K562 (cell line): ENCODE data around the gene ZNF831. TPM values are rescaled to one million over a fixed set of nuclear protein-coding genes. Genes with fewer than 3 reads are reported as not detected.

Experiments used
- ATAC-seq: fragments of 200-7000 bp; cut with Tn5 transposase; 3 replicates; pipeline ENCODE4 v1.9.1; 2020; ENCODE audit warnings: moderate library complexity
- BruUV-seq: library from RNA; stranded (reverse); fragments of 400-500 nt; replicated peaks from 2 replicates; lab custom pipeline; 2021; lab: Mats Ljungman, UMichigan
- CTCF ChIA-PET: fragments of 300-600 bp; formaldehyde crosslinking; extraction: SDS; loops from one replicate; lab custom pipeline; 2021; ENCODE audit warnings: low intra/inter-chr PET ratio; lab: Yijun Ruan, JAX
- POLR2A ChIA-PET: fragments of 300-600, 350-650 bp; sonication (Branson Sonifier 250); formaldehyde crosslinking; extraction: SDS; loops from one replicate; lab custom pipeline; 2021; ENCODE audit warnings: antibody characterized with exemption, inconsistent platforms; lab: Yijun Ruan, JAX
- DNase-seq, 4 experiments: peaks; one replicate each; pipeline versions ENCODE4 v3.0.0 to v3.0.0-alpha.2; 2011 to 2018; ENCODE audit warnings: low spot score in 3 of 4, mixed read lengths in 3 of 4; ENCODE audit errors: extremely low read depth in 1 of 4
- FAIRE-seq: peaks from 2 replicates; lab custom pipeline; 2011; peaks lifted over from hg19 to GRCh38; lab: Jason Lieb, UNC
- H2AFZ ChIP-seq: 2 replicates; pipeline ENCODE4 v1.6.0; 2011; ENCODE audit warnings: low read depth, low read length, control low read depth, inconsistent platforms
- H3K27ac ChIP-seq: fragments of 200-600 bp; 3 replicates; pipeline ENCODE4 v1.8.0; 2011; ENCODE audit warnings: low read depth, mild to moderate bottlenecking, control low read depth, inconsistent platforms, low read length, moderate library complexity, mixed read lengths; ENCODE audit errors: extremely low read depth
- H3K27me3 ChIP-seq, 2 experiments: fragments of 300-600 bp in 1 of 2; 2 replicates in 1 of 2; 3 replicates in 1 of 2; pipeline versions ENCODE4 v1.6.0 to v1.8.0; 2011; ENCODE audit warnings: inconsistent platforms in 2 of 2, low read length in 2 of 2, mild to moderate bottlenecking in 1 of 2, mixed read lengths in 1 of 2, moderate library complexity in 1 of 2; ENCODE audit not compliant: control insufficient read depth in 2 of 2, insufficient read depth in 2 of 2
- H3K36me3 ChIP-seq: fragments of 300-600 bp; 3 replicates; pipeline ENCODE4 v1.8.0; 2011; ENCODE audit warnings: mild to moderate bottlenecking, low read length, inconsistent platforms; ENCODE audit not compliant: control insufficient read depth, insufficient read depth
- H3K4me1 ChIP-seq, 2 experiments: fragments of 200-600 bp in 1 of 2; replicated peaks in 1 of 2; 2 replicates in 1 of 2; 3 replicates in 1 of 2; pipeline versions ENCODE4 v1.5.1 to v1.8.0; 2011; ENCODE audit warnings: inconsistent platforms in 2 of 2, low read length in 2 of 2, mild to moderate bottlenecking in 1 of 2, mixed read lengths in 1 of 2, moderate library complexity in 1 of 2; ENCODE audit not compliant: control insufficient read depth in 2 of 2, insufficient read depth in 2 of 2
- H3K4me2 ChIP-seq: 2 replicates; pipeline ENCODE4 v1.6.1; 2011; ENCODE audit warnings: low read length, control low read depth, inconsistent platforms, mixed read lengths; ENCODE audit not compliant: insufficient read depth
- H3K4me3 ChIP-seq: fragments of 200-600 bp; sonication (generic), shearing (Covaris generic); 2 replicates; pipeline ENCODE4 v1.5.1; 2016; ENCODE audit warnings: control low read depth, inconsistent platforms
- H3K79me2 ChIP-seq: fragments of 200-600 bp; 3 replicates; pipeline ENCODE4 v1.8.0; 2011; ENCODE audit warnings: low read length, inconsistent platforms; ENCODE audit not compliant: control insufficient read depth, insufficient read depth
- H3K9ac ChIP-seq, 2 experiments: 2 replicates each; pipeline versions ENCODE4 v1.6.0 to v1.6.1; 2011; ENCODE audit warnings: low read depth in 2 of 2, low read length in 2 of 2, control low read depth in 1 of 2, inconsistent platforms in 1 of 2, mild to moderate bottlenecking in 1 of 2, mixed read lengths in 1 of 2; ENCODE audit not compliant: insufficient read depth in 1 of 2
- H3K9me1 ChIP-seq: one replicate; pipeline ENCODE4 v1.6.0; 2011; ENCODE audit warnings: inconsistent platforms, mild to moderate bottlenecking, low read length, moderate library complexity; ENCODE audit not compliant: control insufficient read depth, insufficient read depth
- H3K9me3 ChIP-seq: replicated peaks from 2 replicates; pipeline ENCODE4 v1.5.1; 2011; ENCODE audit warnings: low read depth, low read length, inconsistent platforms; ENCODE audit not compliant: control insufficient read depth, insufficient read depth
- H4K20me1 ChIP-seq: replicated peaks from 2 replicates; pipeline ENCODE4 v1.6.1; 2011; ENCODE audit warnings: low read length, inconsistent platforms, mixed read lengths; ENCODE audit not compliant: control insufficient read depth, insufficient read depth
- CTCF ChIP-seq, 3 experiments: IDR thresholded peaks in 2 of 3; conservative IDR thresholded peaks in 1 of 3; 2 replicates each; pipeline ENCODE4 v1.5.1; 2011 to 2012; ENCODE audit warnings: low read length in 3 of 3, mild to moderate bottlenecking in 3 of 3, control low read depth in 2 of 3, improper control_type of control experiment in 1 of 3, inconsistent platforms in 1 of 3, low read depth in 1 of 3, mixed read lengths in 1 of 3, moderate library complexity in 1 of 3; ENCODE audit not compliant: insufficient read depth in 2 of 3
- KDM4B ChIP-seq, 2 experiments: fragments of 450-650 bp in 1 of 2; sonication (generic) in 1 of 2; IDR thresholded peaks; 2 replicates each; pipeline ENCODE4 v1.6.1; 2016 to 2017; ENCODE audit warnings: borderline replicate concordance in 2 of 2, antibody characterized with exemption in 1 of 2, low read depth in 1 of 2, mild to moderate bottlenecking in 1 of 2
- RAD21 ChIP-seq, 2 experiments: fragments of 250-450 bp in 1 of 2; fragments of 450-650 bp in 1 of 2; sonication (Bioruptor Pico) in 1 of 2; formaldehyde crosslinking in 1 of 2; IDR thresholded peaks in 1 of 2; conservative IDR thresholded peaks in 1 of 2; 2 replicates each; pipeline versions ENCODE4 v1.4.0 to v1.8.0; 2020 to 2022; ENCODE audit warnings: mild to moderate bottlenecking in 2 of 2, moderate library complexity in 1 of 2
- TRIM28 ChIP-seq: fragments of 450-650 bp; IDR thresholded peaks from 2 replicates; pipeline ENCODE4 v1.6.1; 2017
- ZNF140 ChIP-seq: fragments of 250-450 bp; sonication (Bioruptor Pico); IDR thresholded peaks from 2 replicates; pipeline ENCODE4 v1.8.0; 2021; ENCODE audit warnings: moderate library complexity, mild to moderate bottlenecking, inconsistent platforms
- ZNF224 ChIP-seq: sonication (generic); formaldehyde crosslinking; IDR thresholded peaks from 2 replicates; pipeline ENCODE4 v1.8.0; 2022; ENCODE audit warnings: mild to moderate bottlenecking, missing genetic modification reagents
- WGBS: fragments of 100-300 bp; shearing (Covaris generic); methylation state at CpG from one replicate; pipeline ENCODE4 v1.1.6; 2016; ENCODE audit warnings: low coverage, mixed read lengths; ENCODE audit not compliant: insufficient coverage; ENCODE audit errors: missing lambda C conversion rate; 5-methylcytosine and 5-hydroxymethylcytosine counted together
- in situ Hi-C: fragments of 300-500 bp; cut with MboI; formaldehyde crosslinking; loops from 4 replicates; pipeline ENCODE4 v1.15.0; 2018; ENCODE audit warnings: inconsistent platforms, mixed read lengths
- intact Hi-C: fragments of 100-400 bp; cut with micrococcal nuclease; formaldehyde crosslinking; loops from 2 replicates; pipeline ENCODE4 v1.14.2; 2022
- polyA plus RNA-seq, 8 experiments: library from polyadenylated mRNA; depleted of rRNA in 4 of 8; stranded (reverse) in 5 of 8; unstranded in 3 of 8; fragments of >200 nt; fragmentation: Nextera tagmentation in 2 of 8; fragmentation: Illumina TruSeq in 1 of 8; extraction: Ambion mirVana in 2 of 8; extraction: Trizol in 1 of 8; gene quantifications; 2 replicates each; pipeline versions ENCODE4 v1.2.1 to v1.2.3, GENCODE V29; 2011 to 2014; ENCODE audit warnings: inconsistent platforms in 1 of 8, missing spikeins in 1 of 8
- total RNA-seq, 7 experiments: library from RNA; depleted of rRNA in 6 of 7; stranded (reverse); fragments of >200 nt in 6 of 7; fragmentation: Illumina TruSeq in 2 of 7; extraction: Trizol in 2 of 7; gene quantifications; 2 replicates each; pipeline versions ENCODE4 v1.2.1 to v1.2.3, GENCODE V29; 2011 to 2021; ENCODE audit warnings: low replicate concordance in 1 of 7

ZNF831 gene
- total and polyA plus RNA-seq, 9 of the 15 experiments (the other 6 are each of a cell fraction or from before 2014, with no cell fraction given): not detected

GRCh38 chr20:59158673-59159072 lies 4.9 kb upstream of the ZNF831 start (continued):
- TF ChIP-seq ZNF224 (CRISPR knock-in tag): no peak
- no peak for TF ChIP-seq KDM4B (IDR thresholded peaks at IDR 0.05; ENCODE audit: borderline replicate concordance in 2 of 2, low read depth in 1 of 2)

GRCh38 chr20:59159091-59159490 lies 4.5 kb upstream of the ZNF831 start:
- H3K4me2 ChIP-seq: no peak overlapping the region
- no peaks in the 10 kb centered on the region for H3K4me1 ChIP-seq
- BruUV-seq: no TSS peak
- H3K27ac ChIP-seq: no peak overlapping the region
- no peak for FAIRE-seq
- no peaks in the 10 kb centered on the region for H3K79me2 ChIP-seq
- peaks cover 4% of the 10 kb centered on the region; the same call in 1 of the 2 replicates for H4K20me1 ChIP-seq
- H3K27me3 ChIP-seq: peaks cover 4 to 34% of the 10 kb centered on the region in 2 experiments; a peak in 4 of 5 replicates
- no peak overlapping the region for H2AFZ ChIP-seq
- peak in 2 of 3 experiments; percentile 12 to 19; a peak in 1 of 6 replicates for TF ChIP-seq CTCF (IDR thresholded peaks at IDR 0.05 in 2 of 3, conservative IDR thresholded peaks at IDR 0.05 in 1 of 3; ENCODE audit: insufficient read depth in 2 of 3, low read depth in 1 of 3, low read length in 3 of 3)
- TF ChIP-seq ZNF140 (CRISPR knock-in tag): no peak
- no peak for TF ChIP-seq TRIM28
- peak in 1 of 2 experiments; percentile 37; a peak in 1 of 4 replicates for TF ChIP-seq RAD21 (CRISPR knock-in tag; conservative IDR thresholded peaks at IDR 0.05 in 1 of 2, IDR thresholded peaks at IDR 0.05 in 1 of 2)
- intact Hi-C loops (no loop called here), in situ Hi-C loops (no loop called here)
- WGBS: 0% methylated on average over 3 of the region's 3 CpGs
- ChIA-PET POLR2A (interaction anchor here (0.6 kb wide), 1 partner anchor 298 kb away, joined by 3 read pairs; no protein-coding TSS in a partner anchor), CTCF (no interaction called here)
- ATAC-seq: no peak
- H3K4me3 ChIP-seq: no peak overlapping the region
- H3K9ac ChIP-seq: no peak overlapping the region
- H3K9me3 ChIP-seq: no peaks in the 10 kb centered on the region
- no peaks in the 10 kb centered on the region for H3K9me1 ChIP-seq
- H3K36me3 ChIP-seq: no peaks in the 10 kb centered on the region
- DNase-seq: peak in 1 of 4 experiments; percentile 18
